PC-9 (cell line): Measurements from ENCODE around the gene HNRNPA0.

Experiments used
- EZH2 ChIP-seq: fragments of 200-600 bp; sonication (generic); IDR thresholded peaks from 2 replicates; pipeline ENCODE4 v1.8.0; 2017; ENCODE audit warnings: antibody characterized with exemption, low read depth
- TF ChIP-seq, protein P1 (sequence below): fragments of 200-600 bp; sonication (generic); conservative IDR thresholded peaks from 2 replicates; pipeline ENCODE4 v1.6.1; 2017; ENCODE audit warnings: mixed run types, antibody characterized with exemption, mild to moderate bottlenecking, moderate library complexity

DNA sequence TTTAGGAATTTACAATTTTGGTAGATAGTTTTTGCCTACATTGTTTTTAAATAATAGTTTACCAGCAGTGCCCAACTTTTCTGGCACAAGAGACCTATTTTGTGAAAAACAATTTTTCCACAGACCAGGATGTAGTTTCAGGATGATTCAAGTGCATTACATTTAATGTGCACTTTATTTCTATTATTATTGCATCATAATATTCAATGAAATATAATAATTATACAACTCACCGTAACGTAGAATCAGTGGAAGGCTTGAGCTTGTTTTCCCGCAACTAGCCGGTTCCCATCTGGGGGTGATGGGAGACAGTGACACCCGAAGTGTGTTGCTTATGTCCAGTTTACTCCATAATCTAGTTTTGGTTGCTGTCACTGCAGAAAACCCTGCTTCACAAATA is 3.5 kb upstream of the HNRNPA0 start:
- TF ChIP-seq, protein P1, sequence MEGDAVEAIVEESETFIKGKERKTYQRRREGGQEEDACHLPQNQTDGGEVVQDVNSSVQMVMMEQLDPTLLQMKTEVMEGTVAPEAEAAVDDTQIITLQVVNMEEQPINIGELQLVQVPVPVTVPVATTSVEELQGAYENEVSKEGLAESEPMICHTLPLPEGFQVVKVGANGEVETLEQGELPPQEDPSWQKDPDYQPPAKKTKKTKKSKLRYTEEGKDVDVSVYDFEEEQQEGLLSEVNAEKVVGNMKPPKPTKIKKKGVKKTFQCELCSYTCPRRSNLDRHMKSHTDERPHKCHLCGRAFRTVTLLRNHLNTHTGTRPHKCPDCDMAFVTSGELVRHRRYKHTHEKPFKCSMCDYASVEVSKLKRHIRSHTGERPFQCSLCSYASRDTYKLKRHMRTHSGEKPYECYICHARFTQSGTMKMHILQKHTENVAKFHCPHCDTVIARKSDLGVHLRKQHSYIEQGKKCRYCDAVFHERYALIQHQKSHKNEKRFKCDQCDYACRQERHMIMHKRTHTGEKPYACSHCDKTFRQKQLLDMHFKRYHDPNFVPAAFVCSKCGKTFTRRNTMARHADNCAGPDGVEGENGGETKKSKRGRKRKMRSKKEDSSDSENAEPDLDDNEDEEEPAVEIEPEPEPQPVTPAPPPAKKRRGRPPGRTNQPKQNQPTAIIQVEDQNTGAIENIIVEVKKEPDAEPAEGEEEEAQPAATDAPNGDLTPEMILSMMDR = no peak
- TF ChIP-seq EZH2 = no peak
